ENCODE measurements around the gene ZSCAN20. TPM values are rescaled to one million over a fixed set of nuclear protein-coding genes. Genes with fewer than 3 reads are reported as not detected.

Gene ZSCAN20
- total RNA-seq, 1 donor from 2014 or later: 5.7 TPM

- peaks cover 37% of the 10 kb centered on the region for H3K4me1 ChIP-seq
- TF ChIP-seq, protein P1, sequence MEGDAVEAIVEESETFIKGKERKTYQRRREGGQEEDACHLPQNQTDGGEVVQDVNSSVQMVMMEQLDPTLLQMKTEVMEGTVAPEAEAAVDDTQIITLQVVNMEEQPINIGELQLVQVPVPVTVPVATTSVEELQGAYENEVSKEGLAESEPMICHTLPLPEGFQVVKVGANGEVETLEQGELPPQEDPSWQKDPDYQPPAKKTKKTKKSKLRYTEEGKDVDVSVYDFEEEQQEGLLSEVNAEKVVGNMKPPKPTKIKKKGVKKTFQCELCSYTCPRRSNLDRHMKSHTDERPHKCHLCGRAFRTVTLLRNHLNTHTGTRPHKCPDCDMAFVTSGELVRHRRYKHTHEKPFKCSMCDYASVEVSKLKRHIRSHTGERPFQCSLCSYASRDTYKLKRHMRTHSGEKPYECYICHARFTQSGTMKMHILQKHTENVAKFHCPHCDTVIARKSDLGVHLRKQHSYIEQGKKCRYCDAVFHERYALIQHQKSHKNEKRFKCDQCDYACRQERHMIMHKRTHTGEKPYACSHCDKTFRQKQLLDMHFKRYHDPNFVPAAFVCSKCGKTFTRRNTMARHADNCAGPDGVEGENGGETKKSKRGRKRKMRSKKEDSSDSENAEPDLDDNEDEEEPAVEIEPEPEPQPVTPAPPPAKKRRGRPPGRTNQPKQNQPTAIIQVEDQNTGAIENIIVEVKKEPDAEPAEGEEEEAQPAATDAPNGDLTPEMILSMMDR (IDR thresholded peaks at IDR 0.05; ENCODE audit: borderline replicate concordance): no peak
- intact Hi-C loops (cut with micrococcal nuclease): loop anchor here (10.0 kb wide), 1 partner anchor 171 kb away; no protein-coding TSS in a partner anchor
- H3K27me3 ChIP-seq (ENCODE audit: low read depth): no peaks in the 10 kb centered on the region
- DNase-seq: no peak
- no peaks in the 10 kb centered on the region for H3K9me3 ChIP-seq (replicated peaks)
- H3K27ac ChIP-seq (replicated peaks): no peak overlapping the region
- no peak overlapping the region for H3K4me3 ChIP-seq
- no peaks in the 10 kb centered on the region for H3K36me3 ChIP-seq
These were observed 7.1 kb upstream of the ZSCAN20 start for GRCh38 chr1:33465316-33465715.

DNA sequence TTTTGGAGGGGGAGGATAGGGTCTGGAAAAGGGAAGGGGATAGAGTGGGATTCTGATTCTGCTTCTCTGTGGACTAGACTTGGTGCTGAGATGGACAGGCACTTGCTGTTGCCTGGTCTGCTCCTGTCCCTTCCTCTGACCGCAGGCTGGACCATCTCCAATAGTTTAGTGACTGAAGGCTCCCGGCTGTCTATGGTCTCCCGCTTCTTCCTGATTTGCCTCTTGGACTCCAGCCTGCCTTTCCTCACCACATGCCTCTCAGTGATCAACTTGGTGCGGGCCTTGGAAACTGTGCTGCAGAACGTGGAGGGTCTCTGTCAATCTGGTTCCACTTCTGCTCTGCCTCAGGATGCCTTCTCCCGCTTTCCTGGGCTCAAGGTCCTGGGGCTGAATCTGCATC lies 6.3 kb upstream of the ZSCAN20 start:
- peaks cover 37% of the 10 kb centered on the region for H3K4me1 ChIP-seq
- intact Hi-C loops (cut with micrococcal nuclease): loop anchor here (10.0 kb wide), 1 partner anchor 171 kb away; no protein-coding TSS in a partner anchor
- peak overlapping the region; percentile 4 for H3K27ac ChIP-seq (replicated peaks)
- no peaks in the 10 kb centered on the region for H3K9me3 ChIP-seq (replicated peaks)
- TF ChIP-seq, protein P1 (IDR thresholded peaks at IDR 0.05; ENCODE audit: borderline replicate concordance): no peak
- H3K36me3 ChIP-seq: no peaks in the 10 kb centered on the region
- DNase-seq: no peak
- no peak overlapping the region for H3K4me3 ChIP-seq
- no peaks in the 10 kb centered on the region for H3K27me3 ChIP-seq (ENCODE audit: low read depth)

- intact Hi-C loops (cut with micrococcal nuclease): loop anchor here (10.0 kb wide), 1 partner anchor 173 kb away; no protein-coding TSS in a partner anchor
- Histone ChIP-seq H3K27ac (replicated peaks) (no peak overlapping the region), H3K36me3 (no peaks in the 10 kb centered on the region), H3K27me3 (ENCODE audit: low read depth) (no peaks in the 10 kb centered on the region), H3K9me3 (replicated peaks) (no peaks in the 10 kb centered on the region), H3K4me1 (peaks cover 38% of the 10 kb centered on the region), H3K4me3 (no peak overlapping the region)
- DNase-seq: no peak
- TF ChIP-seq, protein P1 (IDR thresholded peaks at IDR 0.05; ENCODE audit: borderline replicate concordance): no peak
These were observed 4.4 kb upstream of the ZSCAN20 start for GRCh38 chr1:33468011-33468410.

- Histone ChIP-seq H3K4me1 (peaks cover 43% of the 10 kb centered on the region), H3K9me3 (replicated peaks) (no peaks in the 10 kb centered on the region), H3K27ac (replicated peaks) (no peak overlapping the region), H3K27me3 (ENCODE audit: low read depth) (no peaks in the 10 kb centered on the region), H3K4me3 (no peak overlapping the region), H3K36me3 (no peaks in the 10 kb centered on the region)
- TF ChIP-seq, protein P1 (IDR thresholded peaks at IDR 0.05; ENCODE audit: borderline replicate concordance): no peak
- intact Hi-C loops (cut with micrococcal nuclease): loop anchor here (10.0 kb wide), 1 partner anchor 174 kb away; no protein-coding TSS in a partner anchor
- no peak for DNase-seq
These were observed 3.9 kb upstream of the ZSCAN20 start for GRCh38 chr1:33468531-33468930.

DNA sequence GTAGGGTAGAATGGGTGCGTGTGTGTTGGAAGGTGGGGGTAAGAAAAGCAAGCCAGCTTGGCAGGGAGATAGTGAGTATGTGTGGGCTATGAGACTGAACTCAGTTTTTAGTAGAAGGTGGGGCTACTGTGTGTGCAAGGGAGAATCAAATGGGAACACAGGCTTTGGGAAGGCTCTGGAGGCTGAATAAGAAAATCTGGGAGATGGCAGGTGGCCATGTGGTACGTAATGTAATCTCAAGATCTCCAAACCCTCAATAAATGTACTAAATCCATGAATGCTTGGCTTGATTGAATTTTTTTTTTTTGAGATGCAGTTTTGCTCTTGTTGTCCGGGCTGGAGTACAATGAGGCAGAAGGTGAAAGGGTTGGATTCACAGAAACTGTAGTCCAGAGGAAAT lies 3.5 kb upstream of the ZSCAN20 start:
- TF ChIP-seq, protein P1 (IDR thresholded peaks at IDR 0.05; ENCODE audit: borderline replicate concordance): no peak
- Histone ChIP-seq H3K27ac (replicated peaks) (no peak overlapping the region), H3K27me3 (ENCODE audit: low read depth) (no peaks in the 10 kb centered on the region), H3K4me3 (no peak overlapping the region), H3K9me3 (replicated peaks) (no peaks in the 10 kb centered on the region), H3K36me3 (no peaks in the 10 kb centered on the region), H3K4me1 (peaks cover 48% of the 10 kb centered on the region)
- DNase-seq: no peak
- intact Hi-C loops (cut with micrococcal nuclease): loop anchor here (10.0 kb wide), 1 partner anchor 174 kb away; no protein-coding TSS in a partner anchor

Data from left ventricle myocardium inferior (tissue), 1 donor.